ENCODE data around the gene PARD3. TPM values are rescaled to one million over a fixed set of nuclear protein-coding genes. Genes with fewer than 3 reads are reported as not detected.

The PARD3 gene
- total RNA-seq, 2 donors from 2014 or later, result 59.6 to 74.6 TPM

DNA sequence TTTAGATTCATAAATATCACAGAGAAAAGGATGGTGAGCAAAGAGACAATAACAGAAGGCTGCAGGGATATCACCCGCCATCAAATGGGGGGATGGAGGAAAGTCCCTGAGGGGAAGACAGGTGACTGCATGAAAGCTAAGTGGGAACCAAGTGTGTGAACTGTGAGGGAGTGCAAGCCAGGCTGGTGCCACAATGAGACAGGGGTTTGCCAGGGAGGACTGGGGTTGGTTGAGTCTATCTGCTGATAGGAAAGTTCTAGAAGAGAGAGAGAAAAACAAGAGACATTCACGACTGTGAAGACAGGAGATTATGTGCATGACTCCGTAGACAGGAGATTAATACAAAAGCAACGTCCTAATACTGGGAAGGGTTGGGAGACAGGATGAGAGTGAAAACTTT lies 376.4 kb downstream of the PARD3 start:
- no peak overlapping the region for H3K4me3 Mint-ChIP-seq
- peaks cover 22% of the 10 kb centered on the region for H3K4me1 Mint-ChIP-seq
- peaks cover 5% of the 10 kb centered on the region for H3K36me3 ChIP-seq (ENCODE audit: control insufficient read depth, insufficient read depth, low read length)
- no peaks in the 10 kb centered on the region for H3K27me3 ChIP-seq (ENCODE audit: control insufficient read depth, insufficient read depth, low read length, poor library complexity, severe bottlenecking)
- no peaks in the 10 kb centered on the region for H3K9me3 ChIP-seq (ENCODE audit: control insufficient read depth, low read length)
- no peak overlapping the region for H3K4me3 ChIP-seq (ENCODE audit: low read length)
- H3K36me3 Mint-ChIP-seq (ENCODE audit: low read depth), result peaks cover 10% of the 10 kb centered on the region
- DNase-seq, result no peak
- TF ChIP-seq, protein P1, sequence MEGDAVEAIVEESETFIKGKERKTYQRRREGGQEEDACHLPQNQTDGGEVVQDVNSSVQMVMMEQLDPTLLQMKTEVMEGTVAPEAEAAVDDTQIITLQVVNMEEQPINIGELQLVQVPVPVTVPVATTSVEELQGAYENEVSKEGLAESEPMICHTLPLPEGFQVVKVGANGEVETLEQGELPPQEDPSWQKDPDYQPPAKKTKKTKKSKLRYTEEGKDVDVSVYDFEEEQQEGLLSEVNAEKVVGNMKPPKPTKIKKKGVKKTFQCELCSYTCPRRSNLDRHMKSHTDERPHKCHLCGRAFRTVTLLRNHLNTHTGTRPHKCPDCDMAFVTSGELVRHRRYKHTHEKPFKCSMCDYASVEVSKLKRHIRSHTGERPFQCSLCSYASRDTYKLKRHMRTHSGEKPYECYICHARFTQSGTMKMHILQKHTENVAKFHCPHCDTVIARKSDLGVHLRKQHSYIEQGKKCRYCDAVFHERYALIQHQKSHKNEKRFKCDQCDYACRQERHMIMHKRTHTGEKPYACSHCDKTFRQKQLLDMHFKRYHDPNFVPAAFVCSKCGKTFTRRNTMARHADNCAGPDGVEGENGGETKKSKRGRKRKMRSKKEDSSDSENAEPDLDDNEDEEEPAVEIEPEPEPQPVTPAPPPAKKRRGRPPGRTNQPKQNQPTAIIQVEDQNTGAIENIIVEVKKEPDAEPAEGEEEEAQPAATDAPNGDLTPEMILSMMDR (conservative IDR thresholded peaks at IDR 0.05), result no peak
- no peaks in the 10 kb centered on the region for H3K27me3 Mint-ChIP-seq (ENCODE audit: insufficient read depth)
- H3K9me3 Mint-ChIP-seq, result no peaks in the 10 kb centered on the region
- H3K27ac Mint-ChIP-seq, result no peak overlapping the region
- 88 to 97% methylated on average over 3 to 4 of the region's 4 CpGs for WGBS, 2 experiments (ENCODE audit: insufficient coverage in 1 of 2, insufficient read length in 1 of 2)
- no peaks in the 10 kb centered on the region for H3K4me1 ChIP-seq (ENCODE audit: control insufficient read depth, insufficient read depth, low read length)
- no peak overlapping the region for H3K9ac ChIP-seq (ENCODE audit: extremely low read depth, low read length, poor library complexity, severe bottlenecking)
- H3K27ac ChIP-seq (ENCODE audit: low read depth, low read length), result no peak overlapping the region

DNA sequence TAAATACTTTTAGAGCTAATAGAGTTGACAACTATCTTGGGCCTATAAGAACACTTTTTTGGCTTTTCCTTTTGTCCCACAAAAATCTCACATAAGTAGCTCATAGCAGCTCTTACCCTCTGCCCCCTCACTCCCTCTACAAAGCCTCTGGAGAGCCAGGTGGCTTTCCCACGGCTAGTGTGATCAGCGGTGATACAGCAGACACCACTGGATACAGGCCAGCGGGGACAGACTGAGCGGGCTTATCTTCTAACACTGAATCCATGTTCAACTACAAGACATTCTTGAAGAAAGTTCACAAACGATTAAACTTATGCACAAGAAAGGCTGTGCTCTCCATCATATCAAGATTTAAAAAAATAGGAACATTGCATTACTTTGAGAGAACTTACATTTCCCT lies 377.2 kb downstream of the PARD3 start:
- Mint-ChIP-seq H3K36me3 (ENCODE audit: low read depth) (peaks cover 4% of the 10 kb centered on the region), H3K4me1 (peaks cover 23% of the 10 kb centered on the region), H3K27me3 (ENCODE audit: insufficient read depth) (no peaks in the 10 kb centered on the region), H3K27ac (no peak overlapping the region), H3K9me3 (no peaks in the 10 kb centered on the region), H3K4me3 (no peak overlapping the region)
- no peaks in the 10 kb centered on the region for H3K9me3 ChIP-seq (ENCODE audit: control insufficient read depth, low read length)
- peaks cover 5% of the 10 kb centered on the region for H3K36me3 ChIP-seq (ENCODE audit: control insufficient read depth, insufficient read depth, low read length)
- H3K27me3 ChIP-seq (ENCODE audit: control insufficient read depth, insufficient read depth, low read length, poor library complexity, severe bottlenecking), result no peaks in the 10 kb centered on the region
- H3K9ac ChIP-seq (ENCODE audit: extremely low read depth, low read length, poor library complexity, severe bottlenecking), result no peak overlapping the region
- WGBS, 2 experiments (ENCODE audit: insufficient coverage in 1 of 2, insufficient read length in 1 of 2), result 73 to 74% methylated on average over 5 of the region's 5 CpGs
- H3K27ac ChIP-seq (ENCODE audit: low read depth, low read length), result no peak overlapping the region
- TF ChIP-seq, protein P1 (conservative IDR thresholded peaks at IDR 0.05), result no peak
- no peak for DNase-seq
- H3K4me3 ChIP-seq (ENCODE audit: low read length), result no peak overlapping the region
- no peaks in the 10 kb centered on the region for H3K4me1 ChIP-seq (ENCODE audit: control insufficient read depth, insufficient read depth, low read length)

DNA sequence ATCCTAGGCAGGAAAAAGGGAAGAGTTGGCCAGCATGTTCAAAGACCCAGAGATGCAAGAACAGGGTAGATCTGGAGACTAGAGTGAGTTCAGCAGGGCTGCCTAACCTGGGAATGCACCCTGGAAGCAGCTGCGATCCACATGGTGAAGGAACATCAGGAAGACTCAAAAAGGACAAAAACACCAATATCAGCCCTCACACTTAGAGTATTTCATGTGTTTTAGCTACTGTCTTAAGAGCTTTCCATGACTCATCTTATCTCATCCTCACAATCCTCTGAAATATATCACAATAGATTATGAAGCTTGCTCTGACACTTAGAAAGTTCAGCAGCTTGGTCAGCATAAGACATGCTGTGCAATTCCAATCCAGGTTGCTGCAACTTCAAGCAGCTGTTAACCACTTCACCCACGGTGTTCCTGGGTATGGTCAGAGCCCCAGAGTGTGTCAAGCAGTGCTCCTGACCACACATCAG lies 380.9 kb downstream of the PARD3 start:
- H3K4me3 ChIP-seq (ENCODE audit: low read length), result no peak overlapping the region
- H3K4me1 Mint-ChIP-seq, result peaks cover 28% of the 10 kb centered on the region
- TF ChIP-seq, protein P1 (conservative IDR thresholded peaks at IDR 0.05), result no peak
- H3K9me3 Mint-ChIP-seq, result no peaks in the 10 kb centered on the region
- H3K27ac Mint-ChIP-seq, result no peak overlapping the region
- no peak overlapping the region for H3K27ac ChIP-seq (ENCODE audit: low read depth, low read length)
- DNase-seq, result no peak
- no peaks in the 10 kb centered on the region for H3K27me3 Mint-ChIP-seq (ENCODE audit: insufficient read depth)
- WGBS, 2 experiments (ENCODE audit: insufficient coverage in 1 of 2, insufficient read length in 1 of 2), result 73 to 82% methylated on average over 1 to 2 of the region's 2 CpGs
- H3K9me3 ChIP-seq (ENCODE audit: control insufficient read depth, low read length), result no peaks in the 10 kb centered on the region
- no peaks in the 10 kb centered on the region for H3K4me1 ChIP-seq (ENCODE audit: control insufficient read depth, insufficient read depth, low read length)
- no peak overlapping the region for H3K9ac ChIP-seq (ENCODE audit: extremely low read depth, low read length, poor library complexity, severe bottlenecking)
- H3K36me3 ChIP-seq (ENCODE audit: control insufficient read depth, insufficient read depth, low read length), result peaks cover 5% of the 10 kb centered on the region
- no peaks in the 10 kb centered on the region for H3K36me3 Mint-ChIP-seq (ENCODE audit: low read depth)
- no peaks in the 10 kb centered on the region for H3K27me3 ChIP-seq (ENCODE audit: control insufficient read depth, insufficient read depth, low read length, poor library complexity, severe bottlenecking)
- H3K4me3 Mint-ChIP-seq, result no peak overlapping the region

All from endodermal cell (in vitro differentiated cells).